Subcutaneous adipose tissue (tissue), 4 donors: ENCODE measurements around the gene TMPRSS7. TPM values are rescaled to one million over a fixed set of nuclear protein-coding genes. Genes with fewer than 3 reads are reported as not detected.

Experiments used
- total RNA-seq, 4 donors: library from RNA; depleted of rRNA; stranded (reverse); fragments of >200 nt; gene quantifications; one replicate each; pipeline ENCODE4 v1.1.0, GENCODE V29; 2016
- TF ChIP-seq, protein P1 (sequence below): fragments of 450-650 bp; IDR thresholded peaks from one replicate; pipeline ENCODE4 v1.5.1; 2016; ENCODE audit warnings: low read depth, mild to moderate bottlenecking, control low read depth, antibody characterized with exemption, moderate library complexity

Gene TMPRSS7
- total RNA-seq, 4 donors from 2014 or later = not detected

DNA sequence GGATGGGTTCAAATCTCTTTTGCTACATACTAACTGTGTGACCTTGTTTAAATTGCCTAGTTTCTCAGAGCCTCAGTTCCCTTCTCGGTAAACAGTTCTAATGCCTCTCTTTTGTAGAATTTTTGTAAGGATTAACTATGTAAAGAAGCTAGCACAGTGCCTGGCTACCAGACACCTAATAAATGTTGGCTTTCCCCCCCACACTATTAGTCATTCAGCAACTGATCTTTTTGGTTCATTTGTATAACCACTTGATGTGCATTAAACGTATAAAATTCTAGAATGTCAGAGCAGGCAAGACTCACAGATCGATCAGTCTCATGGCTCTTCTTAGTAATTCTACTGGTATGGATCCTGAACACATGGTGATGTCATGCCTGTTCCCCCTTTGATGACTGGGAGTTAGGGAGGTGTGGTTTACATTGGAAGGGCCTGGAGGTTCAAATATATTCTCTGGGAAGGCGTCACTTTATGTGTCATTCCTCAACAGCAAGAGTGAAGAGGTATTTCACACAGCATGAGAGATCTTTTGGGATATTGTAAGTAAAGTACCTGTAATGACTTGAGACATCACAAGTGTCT is 29.4 kb upstream of the TMPRSS7 start:
- TF ChIP-seq, protein P1, sequence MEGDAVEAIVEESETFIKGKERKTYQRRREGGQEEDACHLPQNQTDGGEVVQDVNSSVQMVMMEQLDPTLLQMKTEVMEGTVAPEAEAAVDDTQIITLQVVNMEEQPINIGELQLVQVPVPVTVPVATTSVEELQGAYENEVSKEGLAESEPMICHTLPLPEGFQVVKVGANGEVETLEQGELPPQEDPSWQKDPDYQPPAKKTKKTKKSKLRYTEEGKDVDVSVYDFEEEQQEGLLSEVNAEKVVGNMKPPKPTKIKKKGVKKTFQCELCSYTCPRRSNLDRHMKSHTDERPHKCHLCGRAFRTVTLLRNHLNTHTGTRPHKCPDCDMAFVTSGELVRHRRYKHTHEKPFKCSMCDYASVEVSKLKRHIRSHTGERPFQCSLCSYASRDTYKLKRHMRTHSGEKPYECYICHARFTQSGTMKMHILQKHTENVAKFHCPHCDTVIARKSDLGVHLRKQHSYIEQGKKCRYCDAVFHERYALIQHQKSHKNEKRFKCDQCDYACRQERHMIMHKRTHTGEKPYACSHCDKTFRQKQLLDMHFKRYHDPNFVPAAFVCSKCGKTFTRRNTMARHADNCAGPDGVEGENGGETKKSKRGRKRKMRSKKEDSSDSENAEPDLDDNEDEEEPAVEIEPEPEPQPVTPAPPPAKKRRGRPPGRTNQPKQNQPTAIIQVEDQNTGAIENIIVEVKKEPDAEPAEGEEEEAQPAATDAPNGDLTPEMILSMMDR = no peak

DNA sequence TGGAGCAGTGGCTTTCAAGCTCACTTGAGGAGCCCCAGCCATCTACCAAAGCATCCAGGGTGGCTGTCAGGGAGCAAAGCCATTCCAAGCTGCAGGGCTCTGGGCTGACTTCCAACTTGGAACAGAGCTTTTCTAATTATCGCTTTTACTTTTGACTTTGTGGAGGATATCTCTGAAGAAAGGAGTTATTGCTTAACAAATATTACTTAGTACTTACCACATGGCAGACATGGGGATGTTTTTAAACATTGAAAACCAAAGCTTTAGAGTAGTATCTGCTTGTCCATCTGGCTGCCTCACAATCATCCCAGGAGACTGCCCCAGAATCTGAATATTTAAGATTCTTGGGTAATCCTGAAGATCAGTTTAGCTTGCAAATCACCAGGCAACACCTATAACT is 26.9 kb upstream of the TMPRSS7 start:
- TF ChIP-seq, protein P1 = no peak

DNA sequence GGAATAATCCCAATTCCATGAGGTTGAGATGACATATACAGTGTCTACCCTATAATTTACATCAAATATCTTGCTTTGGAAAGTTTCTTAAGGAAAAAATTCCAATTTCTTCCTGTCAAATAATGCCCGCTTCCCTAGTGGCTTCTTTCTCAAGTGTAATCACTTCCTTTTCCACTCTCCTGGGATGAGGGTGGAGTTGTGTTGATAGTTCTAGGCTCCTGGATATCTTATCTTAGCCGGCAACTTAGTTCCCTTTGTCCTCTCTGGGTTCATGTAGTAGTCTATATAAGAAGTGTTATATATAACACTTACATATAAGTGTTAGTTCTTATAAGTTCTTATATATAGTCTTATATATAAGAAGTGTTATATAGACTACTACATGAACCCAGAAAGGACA is 24.9 kb upstream of the TMPRSS7 start:
- TF ChIP-seq, protein P1 = no peak

GRCh38 chr3:112010636-112011035 is 23.9 kb upstream of the TMPRSS7 start:
- TF ChIP-seq, protein P1 = no peak

DNA sequence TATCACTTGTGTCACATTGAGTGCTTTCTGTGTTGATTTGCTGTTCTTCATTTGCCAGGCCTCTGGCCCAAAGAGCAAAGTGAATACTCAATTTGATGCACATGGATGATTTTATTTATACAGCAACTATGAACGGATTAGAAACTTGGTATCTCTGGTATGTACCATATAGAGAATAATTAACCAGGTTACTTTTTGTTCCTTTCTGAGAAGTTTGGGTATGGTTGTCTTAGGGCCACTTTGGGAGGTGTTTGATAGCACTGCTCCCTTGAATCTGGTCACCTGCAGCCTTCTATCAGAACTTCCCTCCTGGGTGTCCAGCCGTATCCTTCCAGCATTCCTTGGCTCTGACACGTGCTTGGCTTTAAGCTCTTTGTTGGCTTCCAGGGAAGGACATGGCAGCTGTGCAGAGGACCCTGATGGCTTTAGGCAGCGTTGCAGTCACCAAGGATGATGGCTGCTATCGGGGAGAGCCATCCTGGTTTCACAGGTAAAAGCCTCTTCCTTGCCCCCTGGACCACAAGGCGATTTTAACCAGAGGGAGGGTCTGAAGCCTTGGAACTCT is 23.1 kb upstream of the TMPRSS7 start:
- TF ChIP-seq, protein P1 = no peak

DNA sequence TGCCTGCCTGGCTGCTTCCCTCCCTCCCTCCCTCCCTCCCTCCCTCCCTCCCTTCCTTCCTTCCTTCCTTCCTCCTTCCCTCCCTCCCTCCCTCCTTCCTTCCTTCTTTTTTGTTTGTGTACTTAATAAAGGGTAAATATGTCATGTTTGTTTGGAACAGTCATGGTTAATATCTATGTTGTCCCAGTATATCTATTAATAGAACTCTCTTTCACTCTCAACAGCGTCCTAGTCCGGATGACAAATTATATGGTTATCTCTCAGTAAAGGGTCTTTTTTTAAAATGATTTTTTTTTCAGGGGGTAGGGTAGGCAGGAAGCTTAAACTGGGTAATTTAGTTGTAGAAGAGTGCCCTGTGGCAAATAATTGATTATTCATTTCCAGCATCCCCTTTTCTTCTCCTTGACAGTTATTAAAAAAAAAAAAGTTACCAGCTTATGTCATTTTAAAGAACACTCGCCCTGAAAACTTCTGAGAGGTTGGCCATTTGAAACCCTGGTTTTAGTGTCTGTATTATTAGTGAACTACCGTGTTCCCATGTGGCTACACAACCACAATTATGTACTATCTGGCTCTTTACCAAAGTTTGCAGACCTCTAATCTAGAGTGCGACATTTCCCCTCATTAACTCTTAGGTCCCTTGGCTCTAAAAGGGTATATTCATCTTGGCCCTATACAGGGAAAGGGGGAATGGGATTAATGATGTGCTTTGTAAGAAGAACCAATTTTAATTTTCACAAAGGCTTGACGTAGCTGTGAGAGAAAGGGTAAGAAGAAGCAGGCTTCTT is 22.1 kb upstream of the TMPRSS7 start:
- TF ChIP-seq, protein P1 = no peak

DNA sequence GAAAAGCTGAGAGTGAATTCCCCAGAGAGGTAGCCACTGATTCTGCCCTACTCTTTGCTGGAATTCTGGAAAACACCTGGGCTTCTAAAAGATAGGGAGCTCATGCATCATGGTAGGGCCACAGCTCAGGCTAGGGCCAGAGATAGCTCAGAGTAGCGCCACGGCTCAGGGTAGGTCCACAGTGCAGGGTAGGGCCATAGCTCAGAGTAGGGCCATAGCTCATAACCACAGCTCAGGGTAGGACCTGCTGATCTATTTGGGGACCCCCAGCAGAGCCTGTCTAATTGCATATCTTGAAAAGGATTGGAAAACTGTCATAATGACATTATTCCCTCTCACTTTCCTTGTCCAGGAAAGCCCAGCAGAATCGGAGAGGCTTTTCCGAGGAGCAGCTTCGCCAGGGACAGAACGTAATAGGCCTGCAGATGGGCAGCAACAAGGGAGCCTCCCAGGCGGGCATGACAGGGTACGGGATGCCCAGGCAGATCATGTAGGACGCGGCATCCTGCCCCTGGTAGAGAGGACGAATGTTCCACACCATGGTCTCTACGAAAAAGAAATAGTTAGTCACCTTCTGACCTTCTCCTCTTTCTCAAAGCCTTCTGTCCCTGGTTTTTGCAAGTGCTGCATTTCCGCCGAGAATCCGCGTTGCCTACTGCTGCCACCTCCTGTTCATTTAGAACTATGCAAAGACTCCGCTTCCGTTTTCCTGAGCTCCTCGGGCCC is 21.3 kb upstream of the TMPRSS7 start:
- TF ChIP-seq, protein P1 = no peak
